ENCODE measurements around the gene NASP.

Gene NASP

GRCh38 chr1:45583666-45584350, at the start of gene NASP:
Gene NASP (plus strand): TSS chr1:45584041. CDS start chr1:45584147, 106 bp downstream.
- peak; percentile 89 to 90 for DNase-seq (ENCODE audit: low read depth in 2 of 2)

GRCh38 chr1:45535988-45536766, 47.7 kb upstream of the NASP start:
- DNase-seq (ENCODE audit: low read depth in 2 of 2): no peak

- DNase-seq (ENCODE audit: low read depth in 2 of 2): no peak
These were observed 47.0 kb upstream of the NASP start for GRCh38 chr1:45536886-45537285.

GRCh38 chr1:45541193-45541592, 42.6 kb upstream of the NASP start:
- DNase-seq (ENCODE audit: low read depth in 2 of 2): no peak

- DNase-seq (ENCODE audit: low read depth in 2 of 2): no peak
These were observed 41.2 kb upstream of the NASP start for GRCh38 chr1:45542591-45542990.

- peak; percentile 35 to 68 for DNase-seq (ENCODE audit: low read depth in 2 of 2)
These were observed 40.0 kb upstream of the NASP start for GRCh38 chr1:45543581-45544417.

GRCh38 chr1:45544530-45544929, 39.3 kb upstream of the NASP start:
- no peak for DNase-seq (ENCODE audit: low read depth in 2 of 2)

GRCh38 chr1:45545019-45545493, 38.8 kb upstream of the NASP start:
- DNase-seq (ENCODE audit: low read depth in 2 of 2): no peak

GRCh38 chr1:45545553-45546310, 38.1 kb upstream of the NASP start:
- DNase-seq (ENCODE audit: low read depth in 2 of 2): no peak

GRCh38 chr1:45550401-45551351, 33.2 kb upstream of the NASP start, which contains the start of gene AKR1A1:
Gene AKR1A1 (plus strand): TSS chr1:45550826. CDS start chr1:45561795, 10,969 bp downstream.
- DNase-seq (ENCODE audit: low read depth in 2 of 2): peak; percentile 83 to 85

- no peak for DNase-seq (ENCODE audit: low read depth in 2 of 2)
These were observed 32.2 kb upstream of the NASP start for GRCh38 chr1:45551684-45552083.

- no peak for DNase-seq (ENCODE audit: low read depth in 2 of 2)
These were observed 31.5 kb upstream of the NASP start for GRCh38 chr1:45552331-45552730.

- DNase-seq (ENCODE audit: low read depth in 2 of 2): no peak
These were observed 29.6 kb upstream of the NASP start for GRCh38 chr1:45554198-45554597.

GRCh38 chr1:45557422-45557944, 26.4 kb upstream of the NASP start:
- DNase-seq (ENCODE audit: low read depth in 2 of 2): no peak

- DNase-seq (ENCODE audit: low read depth in 2 of 2): no peak
These were observed 20.0 kb upstream of the NASP start for GRCh38 chr1:45563843-45564242.

- no peak for DNase-seq (ENCODE audit: low read depth in 2 of 2)
These were observed 17.1 kb upstream of the NASP start for GRCh38 chr1:45566722-45567121.

- no peak for DNase-seq (ENCODE audit: low read depth in 2 of 2)
These were observed 15.9 kb upstream of the NASP start for GRCh38 chr1:45567911-45568310.

- DNase-seq (ENCODE audit: low read depth in 2 of 2): no peak
These were observed 15.4 kb upstream of the NASP start for GRCh38 chr1:45568421-45568820.

- no peak for DNase-seq (ENCODE audit: low read depth in 2 of 2)
These were observed 14.3 kb upstream of the NASP start for GRCh38 chr1:45569571-45569961.
